IMR-90 (cell line): ENCODE data around the gene ZG16B. TPM values are rescaled to one million over a fixed set of nuclear protein-coding genes. Genes with fewer than 3 reads are reported as not detected.

ENCODE experiments used
- ATAC-seq: fragments of 200-7000 bp; cut with Tn5 transposase; 2 replicates; pipeline ENCODE4 v1.9.1; 2020; ENCODE audit warnings: low read depth, mild to moderate bottlenecking, moderate library complexity
- BruUV-seq: library from RNA; stranded (reverse); fragments of 400-500 nt; replicated peaks from 2 replicates; lab custom pipeline; 2021; lab: Mats Ljungman, UMichigan
- CTCF ChIA-PET: fragments of 300-600 bp; formaldehyde crosslinking; extraction: SDS; loops from one replicate; lab custom pipeline; 2021; ENCODE audit warnings: antibody characterized with exemption; lab: Yijun Ruan, JAX
- POLR2A ChIA-PET: fragments of 300-600 bp; sonication (Branson Sonifier 250); formaldehyde crosslinking; loops from one replicate; lab custom pipeline; 2022; ENCODE audit warnings: antibody characterized with exemption; ENCODE audit not compliant: unreplicated experiment; lab: Charles Lee
- DNase-seq: peaks from one replicate; pipeline ENCODE4 v3.0.0; 2013
- H2AFZ ChIP-seq: replicated peaks from 2 replicates; pipeline ENCODE3; 2013; ENCODE audit warnings: low read length, mild to moderate bottlenecking; ENCODE audit not compliant: poor library complexity
- H2AK5ac ChIP-seq: 2 replicates; pipeline ENCODE4 v1.6.1; 2013; ENCODE audit warnings: low read depth, low read length, inconsistent platforms
- H2AK9ac ChIP-seq: replicated peaks from 2 replicates; pipeline ENCODE3; 2013; ENCODE audit warnings: mild to moderate bottlenecking, low read depth, low read length, moderate library complexity; ENCODE audit not compliant: poor library complexity
- H2BK120ac ChIP-seq: 2 replicates; pipeline ENCODE4 v1.6.1; 2013; ENCODE audit warnings: low read depth, low read length, inconsistent platforms
- H2BK15ac ChIP-seq: 3 replicates; pipeline ENCODE4 v1.6.1; 2013; ENCODE audit warnings: low read depth, low read length, inconsistent platforms
- H2BK20ac ChIP-seq: 2 replicates; pipeline ENCODE4 v1.6.1; 2013; ENCODE audit warnings: low read depth, mild to moderate bottlenecking, inconsistent platforms, low read length, moderate library complexity
- H2BK5ac ChIP-seq: 2 replicates; pipeline ENCODE4 v1.6.1; 2013; ENCODE audit warnings: mild to moderate bottlenecking, low read depth, low read length, inconsistent platforms; ENCODE audit not compliant: poor library complexity, severe bottlenecking
- H3K14ac ChIP-seq: replicated peaks from 2 replicates; pipeline ENCODE4 v1.6.1; 2013; ENCODE audit warnings: low read depth, low read length, inconsistent platforms
- H3K18ac ChIP-seq: 2 replicates; pipeline ENCODE4 v1.6.1; 2013; ENCODE audit warnings: low read depth, low read length, control low read depth
- H3K23ac ChIP-seq: 2 replicates; pipeline ENCODE4 v1.6.1; 2013; ENCODE audit warnings: low read depth, low read length, inconsistent platforms
- H3K27ac ChIP-seq: 2 replicates; pipeline ENCODE4 v1.5.1; 2013; ENCODE audit warnings: mild to moderate bottlenecking, control low read depth, low read length; ENCODE audit not compliant: insufficient read depth
- H3K27me3 ChIP-seq: 2 replicates; pipeline ENCODE4 v1.6.1; 2013; ENCODE audit warnings: low read length; ENCODE audit not compliant: control insufficient read depth, insufficient read depth
- H3K36me3 ChIP-seq: 2 replicates; pipeline ENCODE4 v1.6.1; 2013; ENCODE audit warnings: low read length, mixed read lengths; ENCODE audit not compliant: control insufficient read depth, insufficient read depth
- H3K4ac ChIP-seq: 2 replicates; pipeline ENCODE4 v1.6.1; 2013; ENCODE audit warnings: low read depth, low read length, inconsistent platforms
- H3K4me1 ChIP-seq: 2 replicates; pipeline ENCODE4 v1.6.1; 2013; ENCODE audit warnings: low read length, mixed read lengths; ENCODE audit not compliant: control insufficient read depth, insufficient read depth
- H3K4me2 ChIP-seq: 2 replicates; pipeline ENCODE4 v1.6.1; 2013; ENCODE audit warnings: low read depth, mild to moderate bottlenecking, control low read depth, low read length, moderate library complexity
- H3K4me3 ChIP-seq: 2 replicates; pipeline ENCODE4 v1.5.1; 2013; ENCODE audit warnings: low read depth, mild to moderate bottlenecking, control low read depth, low read length, moderate library complexity; ENCODE audit not compliant: insufficient read depth
- H3K56ac ChIP-seq: 2 replicates; pipeline ENCODE4 v1.6.1; 2013; ENCODE audit warnings: low read length, inconsistent platforms; ENCODE audit not compliant: insufficient read depth; ENCODE audit errors: extremely low read depth
- H3K79me1 ChIP-seq, 2 experiments: 2 replicates each; pipeline ENCODE4 v1.6.1; 2013; ENCODE audit warnings: low read length in 2 of 2, inconsistent platforms in 1 of 2, low read depth in 1 of 2
- H3K9ac ChIP-seq: 2 replicates; pipeline ENCODE4 v1.6.1; 2013; ENCODE audit warnings: low read depth, low read length, control low read depth
- H3K9me1 ChIP-seq: 2 replicates; pipeline ENCODE4 v1.6.1; 2013; ENCODE audit warnings: low read length, inconsistent platforms; ENCODE audit not compliant: insufficient read depth
- H3K9me3 ChIP-seq: 2 replicates; pipeline ENCODE4 v1.6.1; 2013; ENCODE audit warnings: low read length; ENCODE audit not compliant: control insufficient read depth, insufficient read depth
- H4K20me1 ChIP-seq: 2 replicates; pipeline ENCODE4 v1.6.1; 2013; ENCODE audit warnings: low read length, inconsistent platforms; ENCODE audit not compliant: insufficient read depth
- H4K5ac ChIP-seq: 2 replicates; pipeline ENCODE4 v1.6.1; 2013; ENCODE audit warnings: mild to moderate bottlenecking, low read depth, low read length, control low read depth
- H4K8ac ChIP-seq, 2 experiments: 2 replicates each; pipeline ENCODE4 v1.6.1; 2013; ENCODE audit warnings: low read depth in 2 of 2, low read length in 2 of 2, control low read depth in 1 of 2, inconsistent platforms in 1 of 2
- H4K91ac ChIP-seq: 2 replicates; pipeline ENCODE4 v1.6.1; 2013; ENCODE audit warnings: low read depth, low read length, inconsistent platforms; ENCODE audit not compliant: insufficient read depth
- BHLHE40 ChIP-seq: fragments of 150-350 bp; IDR thresholded peaks from 2 replicates; pipeline ENCODE4 v1.6.1; 2016; ENCODE audit warnings: mild to moderate bottlenecking, low read depth, low read length
- CEBPB ChIP-seq: IDR thresholded peaks from 2 replicates; pipeline ENCODE4 v1.6.1; 2012; ENCODE audit warnings: low read depth, low read length, improper control_type of control experiment
- CHD1 ChIP-seq: IDR thresholded peaks from 2 replicates; pipeline ENCODE4 v1.6.1; 2012; ENCODE audit warnings: low read depth, low read length, improper control_type of control experiment
- CTCF ChIP-seq: conservative IDR thresholded peaks from 2 replicates; pipeline ENCODE4 v1.5.1; 2012; ENCODE audit warnings: mild to moderate bottlenecking, low read depth, low read length, improper control_type of control experiment
- FOS ChIP-seq: fragments of 150-350 bp; IDR thresholded peaks from 2 replicates; pipeline ENCODE4 v1.6.1; 2016; ENCODE audit warnings: low read depth, low read length
- MAFK ChIP-seq: IDR thresholded peaks from 2 replicates; pipeline ENCODE4 v1.6.1; 2012; ENCODE audit warnings: low read depth, low read length, improper control_type of control experiment
- MAZ ChIP-seq: IDR thresholded peaks from 2 replicates; pipeline ENCODE4 v1.6.1; 2012; ENCODE audit warnings: low read depth, mild to moderate bottlenecking, low read length, improper control_type of control experiment, moderate library complexity, borderline replicate concordance
- MXI1 ChIP-seq: IDR thresholded peaks from 2 replicates; pipeline ENCODE4 v1.6.1; 2012; ENCODE audit warnings: low read depth, mild to moderate bottlenecking, low read length, moderate library complexity, borderline replicate concordance
- NFE2L2 ChIP-seq: fragments of 150-350 bp; IDR thresholded peaks from 2 replicates; pipeline ENCODE4 v1.6.1; 2016; ENCODE audit warnings: low read depth, mild to moderate bottlenecking, low read length
- POLR2A ChIP-seq: IDR thresholded peaks from 2 replicates; pipeline ENCODE4 v1.6.1; 2012; ENCODE audit warnings: mild to moderate bottlenecking, low read depth, low read length
- RAD21 ChIP-seq: IDR thresholded peaks from 2 replicates; pipeline ENCODE4 v1.6.1; 2012; ENCODE audit warnings: low read length, improper control_type of control experiment
- RCOR1 ChIP-seq: IDR thresholded peaks from 2 replicates; pipeline ENCODE4 v1.6.1; 2012; ENCODE audit warnings: mild to moderate bottlenecking, low read length, improper control_type of control experiment; ENCODE audit not compliant: insufficient replicate concordance
- RFX5 ChIP-seq: IDR thresholded peaks from 2 replicates; pipeline ENCODE4 v1.8.0; 2012; ENCODE audit warnings: low read depth, mild to moderate bottlenecking, low read length, moderate library complexity
- SMC3 ChIP-seq: fragments of 150-350 bp; IDR thresholded peaks from 2 replicates; pipeline ENCODE4 v1.6.1; 2016; ENCODE audit warnings: low read depth, mild to moderate bottlenecking, antibody characterized with exemption, low read length, moderate library complexity
- USF2 ChIP-seq: fragments of 150-350 bp; IDR thresholded peaks from 2 replicates; pipeline ENCODE4 v1.6.1; 2017; ENCODE audit warnings: mild to moderate bottlenecking, antibody characterized with exemption, low read length, low read depth
- WGBS, 2 experiments: methylation state at CpG; one replicate each; pipeline versions ENCODE4 v1.1.5 to v1.1.7; 2013; ENCODE audit warnings: missing lambda C conversion rate in 2 of 2; ENCODE audit not compliant: insufficient read length in 1 of 2; ENCODE audit errors: extremely low coverage in 2 of 2; 5-methylcytosine and 5-hydroxymethylcytosine counted together
- dilution Hi-C: fragments of 300-500 bp; cut with HindIII; formaldehyde crosslinking; loops from one replicate; pipeline ENCODE4 v1.14.3; 2018; ENCODE audit warnings: low sequenced_read_pairs; ENCODE audit not compliant: unreplicated experiment
- in situ Hi-C: fragments of 300-500 bp; cut with MboI; formaldehyde crosslinking; loops from 3 replicates; pipeline ENCODE4 v1.14.3; 2019; ENCODE audit warnings: low sequenced_read_pairs, inconsistent platforms, mixed read lengths
- intact Hi-C: fragments of 100-400 bp; cut with micrococcal nuclease; formaldehyde crosslinking; loops from 2 replicates; pipeline ENCODE4 v1.10.0; 2022
- polyA plus RNA-seq, 3 experiments: library from polyadenylated mRNA; depleted of rRNA; stranded (reverse); fragments of >200 nt; gene quantifications; 2 replicates each; pipeline ENCODE4 v1.2.3, GENCODE V29; 2012; ENCODE audit warnings: low replicate concordance in 1 of 3
- total RNA-seq: library from RNA; depleted of rRNA; stranded (reverse); fragments of >200 nt; gene quantifications from 2 replicates; pipeline ENCODE4 v1.2.3, GENCODE V29; 2012
- TF ChIP-seq, protein P1 (sequence below): fragments of 150-350 bp; IDR thresholded peaks from 2 replicates; pipeline ENCODE4 v1.6.1; 2016; ENCODE audit warnings: low read depth, mild to moderate bottlenecking, low read length, moderate library complexity, borderline replicate concordance

Gene ZG16B
- total and polyA plus RNA-seq, 2 of the 4 experiments (the other 2 are of a cell fraction), result 0.54 to 0.65 TPM

GRCh38 chr16:2815299-2815771 is 14.8 kb upstream of the ZG16B start:
- BruUV-seq, result no TSS peak
- Histone ChIP-seq H3K9me1 (no peaks in the 10 kb centered on the region), H3K23ac (no peak overlapping the region), H2BK20ac (no peak overlapping the region), H3K9ac (no peak overlapping the region), H4K5ac (no peak overlapping the region), H2BK5ac (no peak overlapping the region), H4K8ac (no peak overlapping the region), H3K36me3 (no peaks in the 10 kb centered on the region), H3K79me1 (no peaks in the 10 kb centered on the region), H2BK15ac (no peak overlapping the region), H3K18ac (no peak overlapping the region), H3K4me1 (no peaks in the 10 kb centered on the region), H3K27me3 (peaks cover 61% of the 10 kb centered on the region), H4K91ac (no peak overlapping the region), H3K14ac (no peak overlapping the region), H2AK9ac (no peak overlapping the region), H4K20me1 (no peaks in the 10 kb centered on the region), H3K4ac (no peak overlapping the region), H2BK120ac (no peak overlapping the region), H2AK5ac (no peak overlapping the region), H3K4me3 (no peak overlapping the region), H2AFZ (no peak overlapping the region), H3K4me2 (no peak overlapping the region), H3K27ac (no peak overlapping the region), H3K9me3 (no peaks in the 10 kb centered on the region), H3K56ac (no peak overlapping the region)
- POLR2A ChIA-PET, result no interaction called here
- TF ChIP-seq, protein P1, sequence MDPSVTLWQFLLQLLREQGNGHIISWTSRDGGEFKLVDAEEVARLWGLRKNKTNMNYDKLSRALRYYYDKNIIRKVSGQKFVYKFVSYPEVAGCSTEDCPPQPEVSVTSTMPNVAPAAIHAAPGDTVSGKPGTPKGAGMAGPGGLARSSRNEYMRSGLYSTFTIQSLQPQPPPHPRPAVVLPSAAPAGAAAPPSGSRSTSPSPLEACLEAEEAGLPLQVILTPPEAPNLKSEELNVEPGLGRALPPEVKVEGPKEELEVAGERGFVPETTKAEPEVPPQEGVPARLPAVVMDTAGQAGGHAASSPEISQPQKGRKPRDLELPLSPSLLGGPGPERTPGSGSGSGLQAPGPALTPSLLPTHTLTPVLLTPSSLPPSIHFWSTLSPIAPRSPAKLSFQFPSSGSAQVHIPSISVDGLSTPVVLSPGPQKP, result no peak
- TF ChIP-seq RFX5 (no peak), SMC3 (no peak), CEBPB (no peak), NFE2L2 (no peak), CHD1 (no peak), CTCF (no peak), USF2 (no peak), RCOR1 (no peak), POLR2A (no peak), BHLHE40 (no peak), MAZ (no peak), FOS (no peak), MAFK (no peak), MXI1 (no peak), RAD21 (no peak)
- 42% methylated on average over 2 of the region's 10 CpGs; no CpG with 5 or more reads in 1 of the 2 experiments for WGBS, 2 experiments
- dilution Hi-C loops, result no loop called here
- DNase-seq (no peak), ATAC-seq (no peak)
- intact Hi-C loops, result no loop called here
- in situ Hi-C loops, result no loop called here
- CTCF ChIA-PET, result no interaction called here
